Mesenchymal stem cell (in vitro differentiated cells and primary cell): ENCODE data around the gene TICAM2.

Experiments used
- DNase-seq: peaks from one replicate; pipeline ENCODE4 v3.0.0-alpha.2; 2013
- H2AFZ ChIP-seq: one replicate; pipeline ENCODE4 v1.6.1; 2013; ENCODE audit warnings: low read depth, mild to moderate bottlenecking, control low read depth, inconsistent platforms, low read length, moderate library complexity
- H2AK5ac ChIP-seq: 2 replicates; pipeline ENCODE4 v1.6.1; 2013; ENCODE audit warnings: low read length, moderate library complexity, mild to moderate bottlenecking, inconsistent platforms; ENCODE audit not compliant: severe bottlenecking
- H2BK120ac ChIP-seq: one replicate; pipeline ENCODE4 v1.6.1; 2013; ENCODE audit warnings: low read depth, mild to moderate bottlenecking, inconsistent platforms, low read length, moderate library complexity
- H2BK12ac ChIP-seq, 2 experiments: one replicate each; pipeline ENCODE4 v1.6.1; 2013; ENCODE audit warnings: inconsistent platforms in 2 of 2, low read length in 2 of 2, mild to moderate bottlenecking in 2 of 2, moderate library complexity in 2 of 2, control low read depth in 1 of 2
- H2BK15ac ChIP-seq: one replicate; pipeline ENCODE4 v1.6.1; 2013; ENCODE audit warnings: mild to moderate bottlenecking, low read depth, inconsistent platforms; ENCODE audit not compliant: poor library complexity, severe bottlenecking
- H2BK5ac ChIP-seq: 2 replicates; pipeline ENCODE4 v1.6.1; 2013; ENCODE audit warnings: low read depth, mild to moderate bottlenecking, low read length, control low read depth, inconsistent platforms; ENCODE audit not compliant: poor library complexity, severe bottlenecking
- H3K14ac ChIP-seq, 2 experiments: one replicate each; pipeline ENCODE4 v1.6.1; 2013; ENCODE audit warnings: inconsistent platforms in 2 of 2, low read length in 2 of 2, control low read depth in 1 of 2, mild to moderate bottlenecking in 1 of 2, moderate library complexity in 1 of 2
- H3K18ac ChIP-seq, 2 experiments: one replicate each; pipeline ENCODE4 v1.6.1; 2013; ENCODE audit warnings: inconsistent platforms in 2 of 2, low read length in 2 of 2, control low read depth in 1 of 2, low read depth in 1 of 2, mild to moderate bottlenecking in 1 of 2
- H3K23ac ChIP-seq, 2 experiments: one replicate each; pipeline ENCODE4 v1.6.1; 2013; ENCODE audit warnings: inconsistent platforms in 2 of 2, low read length in 2 of 2, mild to moderate bottlenecking in 2 of 2, moderate library complexity in 2 of 2, control low read depth in 1 of 2
- H3K27ac ChIP-seq: 2 replicates; pipeline ENCODE4 v1.5.1; 2013; ENCODE audit warnings: mild to moderate bottlenecking, moderate library complexity, low read length, control low read depth, inconsistent platforms; ENCODE audit not compliant: poor library complexity, severe bottlenecking
- H3K27me3 ChIP-seq, 2 experiments: 2 replicates each; pipeline versions ENCODE4 v1.6.1 to v1.7.0; 2013; ENCODE audit warnings: low read length in 2 of 2, mild to moderate bottlenecking in 2 of 2, moderate library complexity in 2 of 2, control low read depth in 1 of 2, inconsistent platforms in 1 of 2; ENCODE audit not compliant: control insufficient read depth in 1 of 2, insufficient read depth in 1 of 2
- H3K36me3 ChIP-seq, 2 experiments: 2 replicates each; pipeline versions ENCODE4 v1.6.1 to v1.7.0; 2013; ENCODE audit warnings: low read length in 2 of 2, control low read depth in 1 of 2, inconsistent platforms in 1 of 2, low read depth in 1 of 2, mild to moderate bottlenecking in 1 of 2; ENCODE audit not compliant: insufficient read depth in 2 of 2, control insufficient read depth in 1 of 2
- H3K4ac ChIP-seq, 2 experiments: one replicate each; pipeline ENCODE4 v1.6.1; 2013; ENCODE audit warnings: inconsistent platforms in 2 of 2, low read length in 2 of 2, mild to moderate bottlenecking in 2 of 2, moderate library complexity in 2 of 2, control low read depth in 1 of 2, low read depth in 1 of 2
- H3K4me1 ChIP-seq: 2 replicates; pipeline ENCODE4 v1.6.1; 2013; ENCODE audit warnings: low read depth, low read length, control low read depth; ENCODE audit not compliant: control insufficient read depth, insufficient read depth
- H3K4me2 ChIP-seq: 2 replicates; pipeline ENCODE4 v1.6.1; 2013; ENCODE audit warnings: low read length, mild to moderate bottlenecking, inconsistent platforms; ENCODE audit not compliant: poor library complexity, severe bottlenecking
- H3K4me3 ChIP-seq, 2 experiments: 2 replicates each; pipeline versions ENCODE4 v1.5.1 to v1.7.0; 2013; ENCODE audit warnings: low read length in 2 of 2, mild to moderate bottlenecking in 2 of 2, control low read depth in 1 of 2, low read depth in 1 of 2; ENCODE audit not compliant: insufficient read depth in 1 of 2
- H3K79me1 ChIP-seq: replicated peaks from 2 replicates; pipeline ENCODE4 v1.6.1; 2013; ENCODE audit warnings: mild to moderate bottlenecking, control low read depth, low read length, inconsistent platforms; ENCODE audit not compliant: poor library complexity, severe bottlenecking
- H3K9ac ChIP-seq: 2 replicates; pipeline ENCODE4 v1.7.0; 2013; ENCODE audit warnings: mild to moderate bottlenecking, low read length, moderate library complexity
- H3K9me3 ChIP-seq: 2 replicates; pipeline ENCODE4 v1.7.0; 2013; ENCODE audit warnings: mild to moderate bottlenecking, low read length; ENCODE audit not compliant: control insufficient read depth
- H4K8ac ChIP-seq: one replicate; pipeline ENCODE4 v1.6.1; 2013; ENCODE audit warnings: inconsistent platforms, mild to moderate bottlenecking, low read length, moderate library complexity
- H4K91ac ChIP-seq: one replicate; pipeline ENCODE4 v1.6.1; 2013; ENCODE audit warnings: mild to moderate bottlenecking, low read length, inconsistent platforms
- WGBS: methylation state at CpG from one replicate; pipeline ENCODE4 v1.1.7; 2013; ENCODE audit warnings: mixed read lengths; 5-methylcytosine and 5-hydroxymethylcytosine counted together

The TICAM2 gene

DNA sequence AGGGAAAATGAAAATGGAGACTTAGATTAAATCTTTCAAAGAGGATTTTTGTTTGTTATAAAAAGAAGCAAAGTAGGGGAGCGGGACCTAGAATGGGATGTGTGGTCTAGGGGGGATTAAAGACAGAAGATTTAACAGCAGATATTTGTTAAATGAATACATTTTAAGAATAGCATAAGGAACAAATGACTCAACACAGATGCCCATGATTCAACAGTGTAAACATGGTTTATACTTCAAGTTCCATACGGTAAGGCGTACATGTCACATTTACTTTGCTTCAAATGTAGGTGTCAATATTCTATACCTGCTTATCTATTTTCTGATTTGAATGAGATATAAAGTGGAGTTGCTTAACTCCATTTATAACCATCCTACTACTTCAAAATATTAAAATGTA, 1.5 kb downstream of the TICAM2 start:
- no peak overlapping the region for H2BK5ac ChIP-seq
- no peak overlapping the region for H4K8ac ChIP-seq
- DNase-seq = peak; percentile 50
- no peak overlapping the region for H3K18ac ChIP-seq
- H2BK15ac ChIP-seq = no peak overlapping the region
- no peak overlapping the region for H3K23ac ChIP-seq
- no peak overlapping the region for H3K14ac ChIP-seq
- peak overlapping the region in 1 of 2 experiments; percentile 86 for H3K4me3 ChIP-seq
- H3K9ac ChIP-seq = peak overlapping the region; percentile 94
- H3K27ac ChIP-seq = no peak overlapping the region
- H3K79me1 ChIP-seq = peaks cover 9% of the 10 kb centered on the region
- H2AK5ac ChIP-seq = no peak overlapping the region
- H3K9me3 ChIP-seq = no peaks in the 10 kb centered on the region
- no peak overlapping the region for H2BK120ac ChIP-seq
- peaks cover 10% of the 10 kb centered on the region in 2 experiments for H3K36me3 ChIP-seq
- no peaks in the 10 kb centered on the region for H3K27me3 ChIP-seq
- H2BK12ac ChIP-seq = no peak overlapping the region
- H3K4me2 ChIP-seq = no peak overlapping the region
- H4K91ac ChIP-seq = no peak overlapping the region
- peaks cover 2% of the 10 kb centered on the region for H3K4me1 ChIP-seq
- no CpG with 5 or more reads among the region's 3 CpGs for WGBS
- H3K4ac ChIP-seq = no peak overlapping the region
- no peak overlapping the region for H2AFZ ChIP-seq

DNA sequence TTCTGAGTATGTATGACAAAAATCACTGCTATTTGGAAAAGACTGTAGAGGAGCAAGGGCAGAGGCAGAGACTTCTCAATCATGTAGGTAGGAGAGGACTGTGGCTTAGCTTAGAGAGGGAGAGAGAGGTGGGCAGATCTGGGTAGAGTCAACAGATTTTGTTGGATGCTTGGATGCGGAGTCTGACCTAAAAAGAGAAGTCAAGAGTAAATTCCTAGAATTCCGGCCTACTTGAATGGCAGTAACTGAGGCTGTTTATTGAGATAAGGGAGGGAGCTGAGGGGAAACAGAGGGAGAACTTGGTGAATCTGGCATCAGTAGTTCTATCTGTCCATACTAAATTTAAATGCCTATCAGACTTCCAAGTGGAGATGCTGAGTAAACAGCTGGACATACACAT, 2.4 kb downstream of the TICAM2 start:
- Histone ChIP-seq H2AK5ac (no peak overlapping the region), H3K27me3 (no peaks in the 10 kb centered on the region), H3K4me1 (peaks cover 2% of the 10 kb centered on the region), H4K8ac (no peak overlapping the region), H3K27ac (no peak overlapping the region), H2BK120ac (no peak overlapping the region), H2BK15ac (no peak overlapping the region), H3K4me3 (peak overlapping the region in 1 of 2 experiments; percentile 86), H3K4me2 (no peak overlapping the region), H2BK12ac (no peak overlapping the region), H3K4ac (no peak overlapping the region), H3K18ac (peak overlapping the region in 1 of 2 experiments; percentile 67), H4K91ac (no peak overlapping the region), H3K79me1 (peaks cover 6% of the 10 kb centered on the region), H2AFZ (no peak overlapping the region), H3K9ac (peak overlapping the region; percentile 94), H3K23ac (no peak overlapping the region), H3K14ac (no peak overlapping the region), H3K9me3 (no peaks in the 10 kb centered on the region), H3K36me3 (peaks cover 10% of the 10 kb centered on the region in 2 experiments), H2BK5ac (no peak overlapping the region)
- 47% methylated on average over 1 of the region's 2 CpGs for WGBS
- DNase-seq = no peak

DNA sequence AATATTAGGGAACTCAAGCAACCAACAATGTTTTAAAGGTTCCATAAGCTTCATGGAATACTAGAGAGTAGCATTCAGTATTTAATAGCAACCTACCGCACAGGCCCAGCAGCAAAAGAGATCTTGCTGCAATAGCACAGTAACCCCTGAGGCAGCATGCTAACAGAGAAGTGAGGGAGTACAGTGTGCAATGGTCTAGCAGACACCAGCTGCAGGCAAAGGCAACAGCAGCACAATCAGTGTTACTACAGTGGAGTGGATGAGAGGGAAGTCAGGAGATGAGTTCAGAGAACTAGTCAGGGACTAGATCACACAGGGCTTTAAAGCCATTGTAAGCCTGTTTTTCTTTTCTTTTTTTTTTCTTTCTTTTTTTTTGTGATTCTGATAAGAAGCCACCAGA, 2.8 kb downstream of the TICAM2 start:
- no peak overlapping the region for H2BK12ac ChIP-seq
- H3K4ac ChIP-seq = no peak overlapping the region
- H3K18ac ChIP-seq = no peak overlapping the region
- no peak overlapping the region for H2BK120ac ChIP-seq
- H3K4me3 ChIP-seq = peak overlapping the region in 1 of 2 experiments; percentile 86
- H3K9ac ChIP-seq = peak overlapping the region; percentile 94
- no peaks in the 10 kb centered on the region for H3K27me3 ChIP-seq
- no peak overlapping the region for H3K27ac ChIP-seq
- H2AK5ac ChIP-seq = no peak overlapping the region
- no peak overlapping the region for H3K4me2 ChIP-seq
- no peak overlapping the region for H2AFZ ChIP-seq
- WGBS = 100% methylated on average over 1 of the region's 1 CpG
- H3K14ac ChIP-seq = no peak overlapping the region
- H3K9me3 ChIP-seq = no peaks in the 10 kb centered on the region
- peak overlapping the region; percentile 19 for H4K8ac ChIP-seq
- H3K23ac ChIP-seq = no peak overlapping the region
- H3K36me3 ChIP-seq = peaks cover 6 to 9% of the 10 kb centered on the region in 2 experiments
- H3K4me1 ChIP-seq = peaks cover 2% of the 10 kb centered on the region
- no peak overlapping the region for H4K91ac ChIP-seq
- peaks cover 7% of the 10 kb centered on the region for H3K79me1 ChIP-seq
- no peak overlapping the region for H2BK5ac ChIP-seq
- DNase-seq = peak; percentile 77
- H2BK15ac ChIP-seq = no peak overlapping the region

DNA sequence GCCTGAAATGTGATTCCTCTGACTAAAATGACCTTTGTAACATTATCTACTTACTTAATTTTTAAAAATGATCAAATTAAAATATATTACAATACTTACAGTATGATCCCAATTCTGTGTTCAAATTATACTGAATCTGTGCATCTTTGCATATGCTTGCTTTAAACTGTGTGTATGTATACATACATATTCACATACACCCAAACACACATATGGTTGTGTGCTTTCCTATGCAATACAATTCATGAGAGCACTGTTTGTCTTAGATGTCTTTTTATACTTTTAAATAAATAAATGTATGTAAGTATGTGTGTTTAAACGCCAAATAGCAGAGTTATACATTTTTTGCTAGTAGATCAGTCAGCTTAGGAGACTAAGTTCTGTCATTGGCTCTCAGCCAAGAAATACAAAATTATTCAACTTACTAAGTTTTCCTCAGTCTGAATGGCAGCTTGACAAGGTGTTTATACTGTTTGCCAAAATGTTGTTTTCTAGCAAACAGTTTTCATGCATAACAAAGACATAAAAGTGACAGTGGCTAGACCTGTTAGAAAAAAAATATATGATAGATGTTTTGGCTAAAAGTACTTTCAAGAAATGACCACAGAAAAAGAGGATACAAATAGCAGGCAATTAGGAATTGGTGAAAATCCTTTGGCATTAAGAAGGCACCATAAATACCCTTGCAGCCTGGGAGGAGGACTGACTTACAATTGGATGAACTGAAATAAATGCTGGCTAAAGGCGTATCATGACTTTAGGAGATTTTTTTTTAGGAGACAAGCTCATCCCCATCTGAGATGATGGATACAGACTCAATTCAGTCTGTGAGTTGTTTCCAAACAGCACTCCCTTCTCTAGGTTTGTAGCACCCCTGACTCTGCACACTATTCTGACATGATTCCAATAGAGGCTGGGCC, 7.9 kb downstream of the TICAM2 start:
- no peak overlapping the region for H3K18ac ChIP-seq
- H3K23ac ChIP-seq = no peak overlapping the region
- H2AFZ ChIP-seq = no peak overlapping the region
- H3K27me3 ChIP-seq = no peaks in the 10 kb centered on the region
- H3K4me3 ChIP-seq = no peak overlapping the region
- H2BK5ac ChIP-seq = no peak overlapping the region
- H4K8ac ChIP-seq = no peak overlapping the region
- H2BK120ac ChIP-seq = no peak overlapping the region
- H2AK5ac ChIP-seq = no peak overlapping the region
- H3K79me1 ChIP-seq = peaks cover 12% of the 10 kb centered on the region
- no peak overlapping the region for H3K27ac ChIP-seq
- no peak overlapping the region for H3K9ac ChIP-seq
- H2BK15ac ChIP-seq = no peak overlapping the region
- no peak overlapping the region for H2BK12ac ChIP-seq
- H3K4me2 ChIP-seq = no peak overlapping the region
- H3K4me1 ChIP-seq = no peaks in the 10 kb centered on the region
- 100% methylated on average over 1 of the region's 2 CpGs for WGBS
- no peak overlapping the region for H4K91ac ChIP-seq
- no peak overlapping the region for H3K14ac ChIP-seq
- peaks cover 0 to 3% of the 10 kb centered on the region in 2 experiments for H3K36me3 ChIP-seq
- no peak overlapping the region for H3K4ac ChIP-seq
- no peaks in the 10 kb centered on the region for H3K9me3 ChIP-seq
- DNase-seq = no peak
